ENCODE data around the gene RELN. TPM values are rescaled to one million over a fixed set of nuclear protein-coding genes. Genes with fewer than 3 reads are reported as not detected.

RELN gene
- total RNA-seq, 1 donor from 2014 or later = 0.19 TPM

GRCh38 chr7:103859709-103860108 is 129.7 kb downstream of the RELN start:
- no peak overlapping the region for H3K4me3 Mint-ChIP-seq (ENCODE audit: unreplicated experiment)
- no peak overlapping the region for H3K27ac Mint-ChIP-seq (ENCODE audit: unreplicated experiment)
- no peaks in the 10 kb centered on the region for H3K4me1 Mint-ChIP-seq (ENCODE audit: unreplicated experiment)
- no peak for DNase-seq (ENCODE audit: extremely low spot score, unreplicated experiment)
- peaks cover 11% of the 10 kb centered on the region for H3K27me3 Mint-ChIP-seq (ENCODE audit: unreplicated experiment)
- H3K36me3 Mint-ChIP-seq (ENCODE audit: unreplicated experiment) = no peaks in the 10 kb centered on the region
- TF ChIP-seq CTCF (IDR thresholded peaks at IDR 0.05) = no peak
- H3K9me3 Mint-ChIP-seq (ENCODE audit: unreplicated experiment) = no peaks in the 10 kb centered on the region

DNA sequence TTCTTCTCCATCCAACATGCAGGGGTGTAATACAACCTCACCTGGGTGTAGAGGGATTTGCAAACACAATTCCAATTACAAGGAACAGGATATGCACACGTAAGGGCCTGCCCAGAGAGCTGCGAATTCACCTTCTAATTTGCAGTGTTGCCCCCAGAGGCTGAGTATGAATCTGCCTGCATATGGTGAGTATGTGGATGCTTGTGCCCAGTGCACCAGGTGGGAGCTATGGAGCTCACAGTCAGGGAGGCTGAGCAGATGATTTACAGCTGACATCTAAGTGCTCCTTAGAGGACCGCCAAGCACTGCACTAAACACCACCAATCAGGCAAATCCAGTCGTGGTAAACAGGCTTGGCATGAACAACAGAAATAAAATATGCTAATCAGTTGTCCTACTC is 132.0 kb downstream of the RELN start:
- TF ChIP-seq CTCF (IDR thresholded peaks at IDR 0.05) = no peak
- Mint-ChIP-seq H3K27ac (ENCODE audit: unreplicated experiment) (no peak overlapping the region), H3K27me3 (ENCODE audit: unreplicated experiment) (peaks cover 5% of the 10 kb centered on the region), H3K4me3 (ENCODE audit: unreplicated experiment) (no peak overlapping the region), H3K9me3 (ENCODE audit: unreplicated experiment) (no peaks in the 10 kb centered on the region), H3K36me3 (ENCODE audit: unreplicated experiment) (no peaks in the 10 kb centered on the region), H3K4me1 (ENCODE audit: unreplicated experiment) (no peaks in the 10 kb centered on the region)
- DNase-seq (ENCODE audit: extremely low spot score, unreplicated experiment) = no peak

GRCh38 chr7:103856929-103857328 is 132.5 kb downstream of the RELN start:
- H3K9me3 Mint-ChIP-seq (ENCODE audit: unreplicated experiment) = no peaks in the 10 kb centered on the region
- TF ChIP-seq CTCF (IDR thresholded peaks at IDR 0.05) = no peak
- DNase-seq (ENCODE audit: extremely low spot score, unreplicated experiment) = no peak
- no peak overlapping the region for H3K27ac Mint-ChIP-seq (ENCODE audit: unreplicated experiment)
- H3K27me3 Mint-ChIP-seq (ENCODE audit: unreplicated experiment) = peaks cover 5% of the 10 kb centered on the region
- no peaks in the 10 kb centered on the region for H3K4me1 Mint-ChIP-seq (ENCODE audit: unreplicated experiment)
- no peaks in the 10 kb centered on the region for H3K36me3 Mint-ChIP-seq (ENCODE audit: unreplicated experiment)
- no peak overlapping the region for H3K4me3 Mint-ChIP-seq (ENCODE audit: unreplicated experiment)

- H3K27me3 Mint-ChIP-seq (ENCODE audit: unreplicated experiment) = peaks cover 4% of the 10 kb centered on the region
- no peak for DNase-seq (ENCODE audit: extremely low spot score, unreplicated experiment)
- H3K4me1 Mint-ChIP-seq (ENCODE audit: unreplicated experiment) = no peaks in the 10 kb centered on the region
- no peak overlapping the region for H3K27ac Mint-ChIP-seq (ENCODE audit: unreplicated experiment)
- H3K4me3 Mint-ChIP-seq (ENCODE audit: unreplicated experiment) = no peak overlapping the region
- no peak for TF ChIP-seq CTCF (IDR thresholded peaks at IDR 0.05)
- no peaks in the 10 kb centered on the region for H3K36me3 Mint-ChIP-seq (ENCODE audit: unreplicated experiment)
- H3K9me3 Mint-ChIP-seq (ENCODE audit: unreplicated experiment) = peaks cover 7% of the 10 kb centered on the region
Observed at GRCh38 chr7:103855671-103856070, 133.8 kb downstream of the RELN start.

DNA sequence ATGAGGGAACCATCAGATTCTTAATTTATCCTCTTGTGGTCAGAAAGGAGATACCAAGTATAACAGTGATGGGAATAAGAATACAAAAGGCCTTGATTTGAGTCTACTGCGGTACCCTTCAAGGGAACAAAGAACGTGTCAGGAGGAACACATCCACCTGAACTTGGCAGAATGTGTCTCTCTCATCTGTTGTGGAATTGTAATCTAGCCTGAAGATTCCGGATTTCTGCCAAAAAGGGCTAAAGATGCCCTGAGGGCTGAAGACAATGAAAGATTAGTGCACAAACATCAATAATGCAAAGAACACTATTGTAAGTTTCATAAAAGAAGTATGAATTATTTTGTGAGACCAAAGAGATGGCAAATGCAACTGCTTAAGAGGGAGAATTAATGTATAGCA is 134.8 kb downstream of the RELN start:
- Mint-ChIP-seq H3K27me3 (ENCODE audit: unreplicated experiment) (peaks cover 4% of the 10 kb centered on the region), H3K27ac (ENCODE audit: unreplicated experiment) (no peak overlapping the region), H3K4me3 (ENCODE audit: unreplicated experiment) (no peak overlapping the region), H3K4me1 (ENCODE audit: unreplicated experiment) (no peaks in the 10 kb centered on the region), H3K36me3 (ENCODE audit: unreplicated experiment) (no peaks in the 10 kb centered on the region), H3K9me3 (ENCODE audit: unreplicated experiment) (peaks cover 7% of the 10 kb centered on the region)
- DNase-seq (ENCODE audit: extremely low spot score, unreplicated experiment) = no peak
- TF ChIP-seq CTCF (IDR thresholded peaks at IDR 0.05) = no peak
